PC-9 (cell line): ENCODE data around the gene DLG2.

Source experiments
- CTCF ChIP-seq: fragments of 200-600 bp; sonication (generic); conservative IDR thresholded peaks from 2 replicates; pipeline ENCODE4 v1.6.1; 2017; ENCODE audit warnings: mixed run types, antibody characterized with exemption, mild to moderate bottlenecking, moderate library complexity
- EZH2 ChIP-seq: fragments of 200-600 bp; sonication (generic); IDR thresholded peaks from 2 replicates; pipeline ENCODE4 v1.8.0; 2017; ENCODE audit warnings: antibody characterized with exemption, low read depth

GRCh38 chr11:83689144-83689780, 1937.9 kb downstream of the DLG2 start:
- TF ChIP-seq EZH2 (no peak), CTCF (no peak)
